Kidney capillary endothelial cell (primary cell): ENCODE results near the gene PITHD1.
"Not testable (repeated sequence)": the region's sequence is repeated elsewhere in the genome, so short reads cannot be mapped to it uniquely, and the experiment has no call there.

Source experiments
- DNase-seq: peaks from one replicate; pipeline ENCODE4 v3.0.0-alpha.2; 2018; ENCODE audit warnings: low spot score

Gene PITHD1

DNA sequence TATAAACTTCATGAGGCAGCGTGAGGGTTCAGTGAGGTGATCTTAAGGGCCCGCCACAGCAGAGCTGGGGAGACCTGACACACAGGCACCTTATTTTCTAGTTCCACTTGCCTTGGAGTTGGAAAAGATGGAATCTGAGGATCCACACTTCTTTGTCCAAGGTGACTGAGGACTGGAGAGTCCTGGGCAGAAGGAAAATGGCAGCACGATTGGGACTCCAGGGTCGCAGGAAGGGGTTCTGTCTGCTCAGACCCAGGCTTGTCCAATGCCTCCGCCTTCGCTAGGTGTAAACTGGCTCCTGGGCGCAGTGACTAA lies 21.0 kb downstream of the PITHD1 start:
- no peak for DNase-seq

GRCh38 chr1:23799570-23800399 lies 21.6 kb downstream of the PITHD1 start:
- peak; percentile 90 for DNase-seq

GRCh38 chr1:23800400-23801337 lies 22.5 kb downstream of the PITHD1 start, which contains the start of gene GALE:
GALE (minus strand) TSS chr1:23800754; CDS start chr1:23799007, 1,747 bp downstream.
- peak; percentile 92 for DNase-seq

DNA sequence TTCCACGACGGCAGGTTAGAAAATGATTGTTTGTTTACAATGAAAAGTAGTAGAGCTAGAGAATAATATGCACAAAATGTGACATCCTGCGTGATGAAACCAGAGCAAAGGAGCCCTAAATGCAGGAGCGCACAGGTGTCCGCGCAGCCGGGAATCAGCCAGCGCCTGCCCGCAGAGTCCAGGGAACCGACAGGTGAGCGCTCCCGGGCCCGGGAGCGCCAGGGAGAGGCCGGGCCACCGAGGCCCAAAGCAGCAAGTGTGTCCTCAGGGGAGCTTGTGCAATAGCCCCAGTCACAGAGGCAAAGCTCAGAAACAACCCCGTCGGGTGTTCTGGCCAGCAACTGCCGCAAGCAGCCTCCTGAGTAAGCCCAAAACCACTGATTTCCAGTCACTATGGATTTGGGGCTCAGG lies 23.1 kb downstream of the PITHD1 start:
- DNase-seq, result no peak

GRCh38 chr1:23801876-23802275 lies 23.7 kb downstream of the PITHD1 start:
- no peak for DNase-seq

GRCh38 chr1:23802809-23803342 lies 24.7 kb downstream of the PITHD1 start:
- DNase-seq, result not testable (repeated sequence)

- no peak for DNase-seq
Observed at GRCh38 chr1:23803674-23804073, 25.5 kb downstream of the PITHD1 start.

GRCh38 chr1:23804183-23804835 lies 26.1 kb downstream of the PITHD1 start:
- DNase-seq, result no peak

DNA sequence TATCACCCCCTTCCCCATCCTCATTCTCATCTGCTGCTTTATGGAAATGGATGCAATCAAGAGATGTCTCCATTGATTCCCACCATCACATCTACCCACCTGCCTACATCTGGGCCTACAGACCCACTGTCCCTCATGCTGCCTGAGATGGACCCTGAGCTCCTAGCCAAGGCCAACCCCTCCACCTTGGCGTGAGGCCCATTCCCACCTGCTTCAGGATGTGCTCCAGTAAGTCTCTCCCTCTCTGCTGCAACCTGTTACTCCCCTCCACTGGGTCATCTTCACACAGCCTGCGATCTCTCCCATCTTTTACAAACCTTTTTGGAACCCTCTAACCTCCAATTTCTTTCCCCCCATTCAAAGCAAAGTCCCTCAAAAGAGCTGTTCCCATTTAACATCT lies 26.8 kb downstream of the PITHD1 start:
- DNase-seq, result no peak

DNA sequence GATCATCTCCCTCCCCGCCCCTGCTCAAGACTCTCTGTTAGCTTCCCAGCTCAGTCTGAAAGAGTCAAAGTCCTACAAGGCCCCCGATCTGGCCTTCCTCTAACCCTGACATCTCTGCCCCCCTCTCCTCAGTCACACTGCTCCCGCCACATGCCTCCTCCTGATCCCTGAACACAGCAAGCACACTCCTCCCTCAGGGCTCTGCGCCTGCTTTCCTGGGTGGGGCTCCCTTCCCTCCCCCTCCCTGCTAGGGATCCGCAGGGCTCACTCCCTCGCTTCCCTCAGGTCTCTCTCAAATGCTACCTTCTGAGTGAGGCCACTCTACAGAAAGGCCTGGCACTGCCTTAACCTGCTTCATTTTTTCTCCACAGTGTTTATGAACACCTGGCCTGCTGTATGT lies 28.1 kb downstream of the PITHD1 start:
- no peak for DNase-seq

- DNase-seq, result no peak
Observed at GRCh38 chr1:23807453-23807852, 29.2 kb downstream of the PITHD1 start.

DNA sequence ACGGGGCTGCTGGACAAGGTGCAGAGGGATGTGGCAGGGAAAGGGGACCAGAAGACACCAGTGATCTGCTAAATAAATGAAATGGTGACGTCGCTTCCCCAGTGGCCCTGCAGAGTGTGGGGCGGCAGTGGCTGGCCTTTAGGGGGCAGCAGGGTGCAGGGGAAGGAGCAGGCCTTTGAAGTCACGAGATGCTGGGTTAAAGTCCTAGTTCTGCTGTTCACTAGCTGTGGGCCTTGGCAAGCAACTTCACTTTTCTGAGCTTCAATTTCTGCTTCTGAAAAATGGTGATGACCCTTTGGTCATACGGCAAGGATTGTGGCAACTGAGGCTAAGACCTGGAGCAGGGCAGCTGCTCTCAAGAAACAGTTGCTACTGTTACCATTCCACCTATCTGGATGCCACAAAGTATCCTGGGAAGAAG lies 31.5 kb downstream of the PITHD1 start:
- DNase-seq, result peak; percentile 71

DNA sequence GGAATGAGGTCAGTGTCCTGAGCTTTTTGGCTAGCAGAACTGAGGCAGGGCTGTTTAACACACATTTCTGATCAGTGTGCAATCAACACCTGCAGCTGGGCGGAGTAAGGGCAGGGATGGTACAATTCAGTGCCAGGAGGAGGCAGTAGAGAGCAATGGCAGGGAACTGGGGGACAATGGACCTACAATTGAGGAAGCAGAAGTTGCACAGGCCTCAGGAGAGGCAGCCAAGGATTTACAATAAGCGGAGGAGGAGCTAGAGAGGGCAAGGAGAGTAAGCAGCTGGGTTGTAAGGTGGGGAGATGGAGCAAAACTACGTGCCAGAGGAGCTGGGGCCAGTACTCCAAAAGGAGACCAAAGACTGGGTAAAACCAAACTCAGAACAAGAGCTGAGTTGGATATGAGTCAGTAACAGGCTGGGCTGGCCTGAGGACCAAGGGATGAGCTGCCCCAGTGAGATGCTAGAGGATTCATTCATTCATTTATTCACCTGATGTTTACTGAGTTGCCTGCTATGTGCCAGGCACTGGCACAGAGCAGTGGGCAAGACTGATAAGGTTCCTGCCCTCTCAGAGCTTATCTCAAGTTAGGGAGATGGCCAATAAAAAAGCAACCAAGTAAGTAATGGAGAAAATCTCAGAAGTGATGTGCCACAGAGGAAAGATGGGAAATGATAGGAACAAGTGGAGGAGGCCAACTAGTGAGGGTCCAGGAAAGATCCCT lies 32.8 kb downstream of the PITHD1 start:
- peak; percentile 43 for DNase-seq

- no peak for DNase-seq
Observed at GRCh38 chr1:23814016-23814415, 35.8 kb downstream of the PITHD1 start.

DNA sequence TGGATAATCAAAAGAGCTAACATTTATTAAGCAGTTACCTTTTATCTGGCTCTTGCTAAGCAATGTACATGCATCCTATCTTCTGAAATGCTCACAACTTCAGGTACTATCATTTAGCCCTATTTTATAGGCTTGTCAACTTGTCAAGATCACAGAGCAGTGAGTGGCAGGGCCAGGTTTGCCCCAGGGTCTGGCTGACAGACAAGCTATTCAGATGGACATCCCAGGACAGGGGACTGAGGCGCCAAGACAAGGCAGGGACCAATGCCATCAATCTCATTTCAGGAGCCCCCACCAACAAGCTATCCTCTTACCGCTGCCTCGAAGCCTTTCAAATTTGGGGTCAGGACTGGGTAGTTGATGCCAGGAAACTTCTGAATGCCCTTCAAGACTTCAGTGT lies 38.1 kb downstream of the PITHD1 start:
- DNase-seq, result no peak

- DNase-seq, result no peak
Observed at GRCh38 chr1:23816906-23817305, 38.7 kb downstream of the PITHD1 start.

DNA sequence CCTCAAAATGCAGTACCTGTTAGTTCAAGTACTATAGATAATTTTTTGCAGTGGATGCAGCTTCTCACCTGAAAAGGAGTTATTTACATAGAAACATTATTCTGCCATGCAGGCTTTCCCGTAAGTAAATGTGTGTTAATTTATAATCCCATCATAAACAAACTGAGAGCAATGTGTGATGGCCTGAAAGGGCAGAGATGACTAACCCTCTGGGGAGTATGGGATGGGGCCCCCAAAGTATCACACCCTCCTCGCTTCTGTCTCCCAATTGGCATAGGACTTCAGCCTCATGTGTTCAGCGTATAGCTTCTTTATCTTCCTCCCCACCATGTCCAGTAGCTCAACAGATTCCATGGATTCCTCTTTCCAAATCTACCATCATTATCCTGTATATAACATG lies 39.4 kb downstream of the PITHD1 start:
- no peak for DNase-seq

DNA sequence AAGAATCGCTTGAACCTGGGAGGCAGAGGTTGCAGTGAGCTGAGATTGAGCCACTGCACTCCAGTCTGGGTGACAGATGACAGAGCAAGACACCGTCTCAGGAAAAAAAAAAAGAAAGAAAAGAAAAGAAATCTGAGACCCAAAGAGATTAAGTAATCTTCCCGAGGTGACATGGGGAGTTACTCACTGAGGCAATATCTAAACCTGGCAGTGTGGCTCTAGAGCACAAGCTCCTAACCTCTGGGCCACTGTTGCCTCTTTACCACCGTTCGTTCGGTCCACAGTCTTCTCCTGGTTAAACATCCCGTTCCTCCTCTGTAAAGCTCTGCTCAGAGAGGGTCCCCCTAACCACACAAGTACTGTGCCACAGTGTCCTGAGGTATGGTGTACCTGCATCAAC lies 45.5 kb downstream of the PITHD1 start:
- no peak for DNase-seq

DNA sequence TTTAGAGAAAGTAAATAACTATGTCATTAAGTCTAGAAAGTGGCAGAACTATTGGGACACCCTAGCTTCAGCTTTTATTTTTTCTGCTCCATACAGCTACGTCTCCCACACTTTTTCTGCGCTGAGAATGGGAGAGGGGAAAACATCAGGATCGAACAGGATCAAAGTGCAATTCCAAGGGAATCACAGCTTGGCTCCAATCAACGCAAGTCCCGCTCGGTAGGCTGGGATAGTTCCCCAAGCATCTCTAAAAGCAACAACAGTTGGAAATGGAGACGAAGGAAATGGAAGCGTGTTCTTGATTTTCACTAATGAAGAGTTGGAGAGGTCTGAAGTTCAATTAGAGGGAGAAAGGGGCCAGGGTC lies 46.5 kb downstream of the PITHD1 start:
- DNase-seq, result no peak

- DNase-seq, result peak; percentile 81
Observed at GRCh38 chr1:23825076-23825761, 47.0 kb downstream of the PITHD1 start, which contains the start of gene HMGCL. HMGCL (minus strand) TSS chr1:23825429; CDS start chr1:23825415, 14 bp downstream.
